K562 (cell line): ENCODE measurements around the gene RBFOX1. TPM values are rescaled to one million over a fixed set of nuclear protein-coding genes. Genes with fewer than 3 reads are reported as not detected.

ENCODE experiments used
- ATAC-seq: fragments of 200-7000 bp; cut with Tn5 transposase; 3 replicates; pipeline ENCODE4 v1.9.1; 2020; ENCODE audit warnings: moderate library complexity
- BruUV-seq: library from RNA; stranded (reverse); fragments of 400-500 nt; replicated peaks from 2 replicates; lab custom pipeline; 2021; lab: Mats Ljungman, UMichigan
- CTCF ChIA-PET: fragments of 300-600 bp; formaldehyde crosslinking; extraction: SDS; loops from one replicate; lab custom pipeline; 2021; ENCODE audit warnings: low intra/inter-chr PET ratio; lab: Yijun Ruan, JAX
- POLR2A ChIA-PET: fragments of 300-600, 350-650 bp; sonication (Branson Sonifier 250); formaldehyde crosslinking; extraction: SDS; loops from one replicate; lab custom pipeline; 2021; ENCODE audit warnings: antibody characterized with exemption, inconsistent platforms; lab: Yijun Ruan, JAX
- DNase-seq, 4 experiments: peaks; one replicate each; pipeline versions ENCODE4 v3.0.0 to v3.0.0-alpha.2; 2011 to 2018; ENCODE audit warnings: low spot score in 3 of 4, mixed read lengths in 3 of 4; ENCODE audit errors: extremely low read depth in 1 of 4
- FAIRE-seq: peaks from 2 replicates; lab custom pipeline; 2011; peaks lifted over from hg19 to GRCh38; lab: Jason Lieb, UNC
- H2AFZ ChIP-seq: 2 replicates; pipeline ENCODE4 v1.6.0; 2011; ENCODE audit warnings: low read depth, low read length, control low read depth, inconsistent platforms
- H3K27ac ChIP-seq: fragments of 200-600 bp; 3 replicates; pipeline ENCODE4 v1.8.0; 2011; ENCODE audit warnings: low read depth, mild to moderate bottlenecking, control low read depth, inconsistent platforms, low read length, moderate library complexity, mixed read lengths; ENCODE audit errors: extremely low read depth
- H3K27me3 ChIP-seq, 2 experiments: fragments of 300-600 bp in 1 of 2; 2 replicates in 1 of 2; 3 replicates in 1 of 2; pipeline versions ENCODE4 v1.6.0 to v1.8.0; 2011; ENCODE audit warnings: inconsistent platforms in 2 of 2, low read length in 2 of 2, mild to moderate bottlenecking in 1 of 2, mixed read lengths in 1 of 2, moderate library complexity in 1 of 2; ENCODE audit not compliant: control insufficient read depth in 2 of 2, insufficient read depth in 2 of 2
- H3K36me3 ChIP-seq: fragments of 300-600 bp; 3 replicates; pipeline ENCODE4 v1.8.0; 2011; ENCODE audit warnings: mild to moderate bottlenecking, low read length, inconsistent platforms; ENCODE audit not compliant: control insufficient read depth, insufficient read depth
- H3K4me1 ChIP-seq, 2 experiments: fragments of 200-600 bp in 1 of 2; replicated peaks in 1 of 2; 2 replicates in 1 of 2; 3 replicates in 1 of 2; pipeline versions ENCODE4 v1.5.1 to v1.8.0; 2011; ENCODE audit warnings: inconsistent platforms in 2 of 2, low read length in 2 of 2, mild to moderate bottlenecking in 1 of 2, mixed read lengths in 1 of 2, moderate library complexity in 1 of 2; ENCODE audit not compliant: control insufficient read depth in 2 of 2, insufficient read depth in 2 of 2
- H3K4me2 ChIP-seq: 2 replicates; pipeline ENCODE4 v1.6.1; 2011; ENCODE audit warnings: low read length, control low read depth, inconsistent platforms, mixed read lengths; ENCODE audit not compliant: insufficient read depth
- H3K4me3 ChIP-seq: fragments of 200-600 bp; sonication (generic), shearing (Covaris generic); 2 replicates; pipeline ENCODE4 v1.5.1; 2016; ENCODE audit warnings: control low read depth, inconsistent platforms
- H3K79me2 ChIP-seq: fragments of 200-600 bp; 3 replicates; pipeline ENCODE4 v1.8.0; 2011; ENCODE audit warnings: low read length, inconsistent platforms; ENCODE audit not compliant: control insufficient read depth, insufficient read depth
- H3K9ac ChIP-seq, 2 experiments: 2 replicates each; pipeline versions ENCODE4 v1.6.0 to v1.6.1; 2011; ENCODE audit warnings: low read depth in 2 of 2, low read length in 2 of 2, control low read depth in 1 of 2, inconsistent platforms in 1 of 2, mild to moderate bottlenecking in 1 of 2, mixed read lengths in 1 of 2; ENCODE audit not compliant: insufficient read depth in 1 of 2
- H3K9me1 ChIP-seq: one replicate; pipeline ENCODE4 v1.6.0; 2011; ENCODE audit warnings: inconsistent platforms, mild to moderate bottlenecking, low read length, moderate library complexity; ENCODE audit not compliant: control insufficient read depth, insufficient read depth
- H3K9me3 ChIP-seq: replicated peaks from 2 replicates; pipeline ENCODE4 v1.5.1; 2011; ENCODE audit warnings: low read depth, low read length, inconsistent platforms; ENCODE audit not compliant: control insufficient read depth, insufficient read depth
- H4K20me1 ChIP-seq: replicated peaks from 2 replicates; pipeline ENCODE4 v1.6.1; 2011; ENCODE audit warnings: low read length, inconsistent platforms, mixed read lengths; ENCODE audit not compliant: control insufficient read depth, insufficient read depth
- BRD4 ChIP-seq: fragments of 200-600 bp; sonication (generic); IDR thresholded peaks from 2 replicates; pipeline ENCODE4 v1.6.1; 2017; ENCODE audit warnings: inconsistent platforms
- ETV1 ChIP-seq: fragments of 450-650 bp; conservative IDR thresholded peaks from 2 replicates; pipeline ENCODE4 v1.6.1; 2016; ENCODE audit warnings: missing genetic modification characterization, control low read depth, low read depth, missing compliant biosample characterization
- FOXA3 ChIP-seq, 2 experiments: fragments of 450-650 bp in 1 of 2; sonication (generic) in 1 of 2; formaldehyde crosslinking; IDR thresholded peaks in 1 of 2; conservative IDR thresholded peaks in 1 of 2; 2 replicates each; pipeline versions ENCODE4 v1.4.0 to v1.8.0; 2020 to 2022; ENCODE audit warnings: mild to moderate bottlenecking in 2 of 2, missing genetic modification reagents in 1 of 2
- FOXP4 ChIP-seq: sonication (generic); formaldehyde crosslinking; IDR thresholded peaks from 2 replicates; pipeline ENCODE4 v1.8.0; 2022; ENCODE audit warnings: mild to moderate bottlenecking, missing genetic modification reagents, borderline replicate concordance
- HMGN3 ChIP-seq: IDR thresholded peaks from 2 replicates; pipeline ENCODE4 v1.6.1; 2011; ENCODE audit warnings: borderline replicate concordance, low read depth, mild to moderate bottlenecking, mixed read lengths, low read length; ENCODE audit not compliant: insufficient read length; ENCODE audit errors: extremely low read depth
- KDM2B ChIP-seq: fragments of 250-450 bp; sonication (Bioruptor Pico); IDR thresholded peaks from 2 replicates; pipeline ENCODE4 v1.8.0; 2021; ENCODE audit warnings: mild to moderate bottlenecking, moderate library complexity
- ZNF175 ChIP-seq: fragments of 200-800 bp; sonication (Bioruptor generic); IDR thresholded peaks from 2 replicates; pipeline ENCODE4 v1.6.1; 2016; ENCODE audit warnings: low read depth, mild to moderate bottlenecking, missing genetic modification characterization, missing compliant biosample characterization
- ZNF3 ChIP-seq: fragments of 250-450 bp; sonication (Bioruptor Pico); IDR thresholded peaks from 2 replicates; pipeline ENCODE4 v1.5.0; 2021; ENCODE audit warnings: mild to moderate bottlenecking, moderate library complexity
- WGBS: fragments of 100-300 bp; shearing (Covaris generic); methylation state at CpG from one replicate; pipeline ENCODE4 v1.1.6; 2016; ENCODE audit warnings: low coverage, mixed read lengths; ENCODE audit not compliant: insufficient coverage; ENCODE audit errors: missing lambda C conversion rate; 5-methylcytosine and 5-hydroxymethylcytosine counted together
- in situ Hi-C: fragments of 300-500 bp; cut with MboI; formaldehyde crosslinking; loops from 4 replicates; pipeline ENCODE4 v1.15.0; 2018; ENCODE audit warnings: inconsistent platforms, mixed read lengths
- intact Hi-C: fragments of 100-400 bp; cut with micrococcal nuclease; formaldehyde crosslinking; loops from 2 replicates; pipeline ENCODE4 v1.14.2; 2022
- polyA plus RNA-seq, 8 experiments: library from polyadenylated mRNA; depleted of rRNA in 4 of 8; stranded (reverse) in 5 of 8; unstranded in 3 of 8; fragments of >200 nt; fragmentation: Nextera tagmentation in 2 of 8; fragmentation: Illumina TruSeq in 1 of 8; extraction: Ambion mirVana in 2 of 8; extraction: Trizol in 1 of 8; gene quantifications; 2 replicates each; pipeline versions ENCODE4 v1.2.1 to v1.2.3, GENCODE V29; 2011 to 2014; ENCODE audit warnings: inconsistent platforms in 1 of 8, missing spikeins in 1 of 8
- total RNA-seq, 7 experiments: library from RNA; depleted of rRNA in 6 of 7; stranded (reverse); fragments of >200 nt in 6 of 7; fragmentation: Illumina TruSeq in 2 of 7; extraction: Trizol in 2 of 7; gene quantifications; 2 replicates each; pipeline versions ENCODE4 v1.2.1 to v1.2.3, GENCODE V29; 2011 to 2021; ENCODE audit warnings: low replicate concordance in 1 of 7

RBFOX1 gene
- total and polyA plus RNA-seq, 9 of the 15 experiments (the other 6 are each of a cell fraction or from before 2014, with no cell fraction given): 0.03 TPM; not detected in 8

GRCh38 chr16:7303660-7304200 lies 28.9 kb upstream of the RBFOX1 start (continued):
- TF ChIP-seq FOXA3 (CRISPR knock-in tag; conservative IDR thresholded peaks at IDR 0.05 in 1 of 2, IDR thresholded peaks at IDR 0.05 in 1 of 2) (no peak), FOXP4 (CRISPR knock-in tag) (no peak), ETV1 (no peak), ZNF3 (no peak), KDM2B (CRISPR knock-in tag) (no peak), HMGN3 (no peak)
- TF ChIP-seq, all 486 proteins: peak for 0

DNA sequence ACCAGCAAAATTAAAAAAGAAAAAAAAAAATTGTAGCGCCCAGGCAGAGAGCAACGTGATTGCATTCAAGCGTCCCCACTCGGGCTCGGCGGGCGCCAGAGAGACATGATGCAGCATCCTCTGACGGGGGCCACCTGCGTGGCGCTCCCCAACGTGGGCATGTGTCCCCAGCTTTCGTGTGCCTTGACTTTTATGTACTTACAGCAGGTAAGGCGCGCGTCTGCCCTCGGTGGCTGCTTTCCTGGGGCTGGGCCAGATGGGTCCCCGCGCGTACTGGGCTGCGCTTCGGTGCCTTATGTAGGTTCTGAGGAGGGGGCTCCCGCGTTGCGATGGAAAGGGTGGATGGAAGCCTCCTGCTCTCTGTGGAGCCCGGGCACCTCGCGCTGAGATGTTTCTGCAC lies 28.4 kb upstream of the RBFOX1 start:
- WGBS: 3% methylated on average over 24 of the region's 27 CpGs
- H4K20me1 ChIP-seq: no peaks in the 10 kb centered on the region
- BruUV-seq: no TSS peak
- no peak overlapping the region for H2AFZ ChIP-seq
- no peak overlapping the region for H3K9ac ChIP-seq
- peaks cover 6 to 14% of the 10 kb centered on the region in 2 experiments for H3K27me3 ChIP-seq
- no peaks in the 10 kb centered on the region for H3K36me3 ChIP-seq
- H3K79me2 ChIP-seq: no peaks in the 10 kb centered on the region
- H3K9me3 ChIP-seq: no peaks in the 10 kb centered on the region
- DNase-seq: no peak
- no peaks in the 10 kb centered on the region for H3K4me1 ChIP-seq
- no peak overlapping the region for H3K27ac ChIP-seq
- CTCF ChIA-PET: no interaction called here
- FAIRE-seq: no peak
- no peak overlapping the region for H3K4me3 ChIP-seq
- ATAC-seq: no peak
- POLR2A ChIA-PET: no interaction called here
- intact Hi-C loops (no loop called here), in situ Hi-C loops (no loop called here)
- TF ChIP-seq BRD4 (no peak), ZNF175 (CRISPR knock-in tag) (no peak)
- no peaks in the 10 kb centered on the region for H3K9me1 ChIP-seq
- no peak overlapping the region for H3K4me2 ChIP-seq
